Neural progenitor cell (in vitro differentiated cells): ENCODE data around the gene TMEM164. TPM values are rescaled to one million over a fixed set of nuclear protein-coding genes. Genes with fewer than 3 reads are reported as not detected.
A peak's percentile ranks its signal among the peaks of the same experiment; 100 is the strongest.

Experiments used
- DNase-seq: peaks from one replicate; pipeline ENCODE4 v3.0.0-alpha.2; 2016; ENCODE audit warnings: low spot score
- H2AFZ ChIP-seq: fragments of 200-600 bp; sonication (generic); replicated peaks from 2 replicates; pipeline ENCODE4 v1.6.1; 2016; ENCODE audit warnings: antibody characterized with exemption
- H3F3A ChIP-seq: fragments of 200-600 bp; sonication (generic); 2 replicates; pipeline ENCODE4 v1.6.1; 2016; ENCODE audit warnings: antibody characterized with exemption, low read depth
- H3K27ac ChIP-seq: fragments of 200-600 bp; sonication (generic); 2 replicates; pipeline ENCODE4 v1.5.1; 2016; ENCODE audit warnings: mild to moderate bottlenecking
- H3K27me3 ChIP-seq: fragments of 200-600 bp; sonication (generic); 2 replicates; pipeline ENCODE4 v1.6.1; 2016; ENCODE audit warnings: mild to moderate bottlenecking, moderate library complexity
- H3K36me3 ChIP-seq: fragments of 200-600 bp; sonication (generic); 2 replicates; pipeline ENCODE4 v1.5.1; 2016
- H3K4me1 ChIP-seq: fragments of 200-600 bp; sonication (generic); 2 replicates; pipeline ENCODE4 v1.6.1; 2016; ENCODE audit warnings: mixed run types
- H3K4me2 ChIP-seq: fragments of 200-600 bp; sonication (generic); 2 replicates; pipeline ENCODE4 v1.6.1; 2016
- H3K4me3 ChIP-seq: fragments of 200-600 bp; sonication (generic); 2 replicates; pipeline ENCODE4 v1.5.1; 2016
- H3K79me2 ChIP-seq: fragments of 200-600 bp; sonication (generic); 2 replicates; pipeline ENCODE4 v1.6.1; 2016; ENCODE audit warnings: low read depth
- H3K9ac ChIP-seq: fragments of 200-600 bp; sonication (generic); 2 replicates; pipeline ENCODE4 v1.6.1; 2016
- H3K9me3 ChIP-seq: fragments of 200-600 bp; sonication (generic); 2 replicates; pipeline ENCODE4 v1.5.1; 2016; ENCODE audit warnings: low read depth
- H4K20me1 ChIP-seq: fragments of 200-600 bp; sonication (generic); 2 replicates; pipeline ENCODE4 v1.6.1; 2016; ENCODE audit warnings: low read depth
- H3K27ac Mint-ChIP-seq: 3 replicates; pipeline ENCODE4 v1.8.0; 2021; ENCODE audit warnings: mixed read lengths
- H3K27me3 Mint-ChIP-seq: 2 replicates; pipeline ENCODE4 v1.8.0; 2022; ENCODE audit warnings: low read depth, mild to moderate bottlenecking, inconsistent platforms, moderate library complexity, mixed read lengths; ENCODE audit not compliant: insufficient read depth
- H3K36me3 Mint-ChIP-seq: 3 replicates; pipeline ENCODE4 v1.8.0; 2021; ENCODE audit warnings: mixed read lengths
- H3K4me1 Mint-ChIP-seq: 3 replicates; pipeline ENCODE4 v1.8.0; 2021; ENCODE audit warnings: mixed read lengths
- H3K4me3 Mint-ChIP-seq: 3 replicates; pipeline ENCODE4 v1.8.0; 2021; ENCODE audit warnings: mild to moderate bottlenecking, moderate library complexity, mixed read lengths
- H3K9me3 Mint-ChIP-seq: 3 replicates; pipeline ENCODE4 v1.8.0; 2020; ENCODE audit warnings: mixed read lengths
- EZH2 ChIP-seq: fragments of 200-600 bp; sonication (generic); IDR thresholded peaks from 2 replicates; pipeline ENCODE4 v1.6.1; 2017; ENCODE audit warnings: antibody characterized with exemption, mild to moderate bottlenecking, moderate library complexity
- EZH2phosphoT487 ChIP-seq: fragments of 200-600 bp; sonication (generic); IDR thresholded peaks from 2 replicates; pipeline ENCODE4 v1.6.1; 2017; ENCODE audit warnings: antibody characterized with exemption
- total RNA-seq: library from RNA; depleted of rRNA; stranded (reverse); fragments of >200 nt; gene quantifications from 2 replicates; pipeline ENCODE4 v1.2.3, GENCODE V29; 2015; ENCODE audit warnings: low replicate concordance
- TF ChIP-seq, protein P1 (sequence below): fragments of 200-600 bp; sonication (generic); IDR thresholded peaks from 2 replicates; pipeline ENCODE4 v1.5.1; 2017; ENCODE audit warnings: antibody characterized with exemption, mild to moderate bottlenecking

TMEM164 gene
- total RNA-seq, 1 donor from 2014 or later = 15.5 TPM

DNA sequence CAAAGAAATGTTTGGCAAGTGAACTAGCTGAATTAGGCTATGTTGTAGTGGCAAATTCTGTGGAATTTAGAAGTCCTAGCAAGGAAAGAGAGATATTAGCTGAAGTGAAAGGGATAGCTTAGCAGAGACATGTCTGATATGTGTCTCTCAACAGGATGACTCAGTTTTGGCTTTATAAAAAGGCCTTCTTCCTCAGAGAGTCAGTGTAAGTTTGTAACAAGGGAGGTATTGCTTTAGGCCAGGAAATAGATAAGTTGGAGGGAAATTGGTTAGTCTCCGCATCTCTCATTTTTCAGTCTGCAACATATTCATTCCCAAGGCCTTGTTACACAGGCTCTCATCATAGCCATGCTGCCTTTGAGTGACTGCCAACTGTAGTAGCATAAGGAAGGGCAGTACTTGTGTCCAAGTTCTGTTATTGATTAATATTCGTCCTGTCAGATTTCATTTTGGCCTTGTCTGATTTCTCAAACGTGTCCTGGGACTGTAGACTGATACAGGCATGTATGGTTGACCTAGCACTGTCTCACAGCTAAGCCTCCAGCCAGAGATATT, 4.0 kb downstream of the TMEM164 start:
- Histone ChIP-seq H2AFZ (no peak overlapping the region), H3K4me2 (no peak overlapping the region), H3F3A (no peaks in the 10 kb centered on the region), H3K4me1 (no peaks in the 10 kb centered on the region), H3K4me3 (no peak overlapping the region), H3K9me3 (no peaks in the 10 kb centered on the region), H3K79me2 (peaks cover 7% of the 10 kb centered on the region), H3K9ac (no peak overlapping the region), H3K36me3 (no peaks in the 10 kb centered on the region), H3K27ac (no peak overlapping the region), H3K27me3 (no peaks in the 10 kb centered on the region), H4K20me1 (peaks cover 12% of the 10 kb centered on the region)
- no peak for DNase-seq
- TF ChIP-seq EZH2phosphoT487 = no peak
- TF ChIP-seq, protein P1, sequence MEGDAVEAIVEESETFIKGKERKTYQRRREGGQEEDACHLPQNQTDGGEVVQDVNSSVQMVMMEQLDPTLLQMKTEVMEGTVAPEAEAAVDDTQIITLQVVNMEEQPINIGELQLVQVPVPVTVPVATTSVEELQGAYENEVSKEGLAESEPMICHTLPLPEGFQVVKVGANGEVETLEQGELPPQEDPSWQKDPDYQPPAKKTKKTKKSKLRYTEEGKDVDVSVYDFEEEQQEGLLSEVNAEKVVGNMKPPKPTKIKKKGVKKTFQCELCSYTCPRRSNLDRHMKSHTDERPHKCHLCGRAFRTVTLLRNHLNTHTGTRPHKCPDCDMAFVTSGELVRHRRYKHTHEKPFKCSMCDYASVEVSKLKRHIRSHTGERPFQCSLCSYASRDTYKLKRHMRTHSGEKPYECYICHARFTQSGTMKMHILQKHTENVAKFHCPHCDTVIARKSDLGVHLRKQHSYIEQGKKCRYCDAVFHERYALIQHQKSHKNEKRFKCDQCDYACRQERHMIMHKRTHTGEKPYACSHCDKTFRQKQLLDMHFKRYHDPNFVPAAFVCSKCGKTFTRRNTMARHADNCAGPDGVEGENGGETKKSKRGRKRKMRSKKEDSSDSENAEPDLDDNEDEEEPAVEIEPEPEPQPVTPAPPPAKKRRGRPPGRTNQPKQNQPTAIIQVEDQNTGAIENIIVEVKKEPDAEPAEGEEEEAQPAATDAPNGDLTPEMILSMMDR = no peak
- no peak for TF ChIP-seq EZH2
- Mint-ChIP-seq H3K4me1 (peaks cover 52% of the 10 kb centered on the region), H3K27ac (no peak overlapping the region), H3K4me3 (no peak overlapping the region), H3K9me3 (no peaks in the 10 kb centered on the region), H3K27me3 (peaks cover 5% of the 10 kb centered on the region), H3K36me3 (peaks cover 36% of the 10 kb centered on the region)

DNA sequence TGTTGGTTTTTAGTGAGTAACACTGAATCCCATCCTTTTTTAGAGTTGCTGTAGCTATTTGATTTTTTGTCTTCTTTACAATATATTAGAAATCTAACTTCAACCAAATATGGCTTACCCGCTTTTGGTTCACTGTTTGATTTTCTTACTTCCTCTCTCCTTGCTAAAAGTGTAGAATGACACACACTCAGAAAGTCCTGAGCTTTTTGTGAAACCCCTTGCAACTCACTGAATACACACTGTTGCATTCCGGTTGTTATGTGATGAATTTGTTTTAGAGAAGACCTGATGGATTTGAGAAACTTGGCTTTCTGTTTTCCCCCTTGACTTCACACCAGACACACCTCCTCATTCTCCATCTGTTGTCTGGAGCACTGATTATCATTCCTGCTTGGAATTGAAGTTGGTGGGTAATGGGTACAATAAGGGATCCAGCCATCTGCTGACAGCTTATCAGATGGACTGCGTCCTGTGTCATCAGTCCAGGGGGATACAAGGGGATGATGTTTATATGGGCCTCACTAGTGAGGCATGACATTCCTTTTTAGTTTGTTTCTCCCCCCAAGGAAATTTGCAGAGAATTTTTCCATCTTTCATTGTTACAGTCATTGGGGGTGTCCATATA, 5.2 kb downstream of the TMEM164 start:
- no peaks in the 10 kb centered on the region for H3K9me3 ChIP-seq
- H3K4me2 ChIP-seq = no peak overlapping the region
- no peaks in the 10 kb centered on the region for H3F3A ChIP-seq
- H3K27me3 ChIP-seq = no peaks in the 10 kb centered on the region
- no peak overlapping the region for H3K27ac ChIP-seq
- H3K36me3 ChIP-seq = no peaks in the 10 kb centered on the region
- no peak overlapping the region for H3K27ac Mint-ChIP-seq
- no peak for DNase-seq
- H3K4me1 ChIP-seq = no peaks in the 10 kb centered on the region
- no peak overlapping the region for H3K4me3 Mint-ChIP-seq
- peaks cover 12% of the 10 kb centered on the region for H4K20me1 ChIP-seq
- H3K9me3 Mint-ChIP-seq = no peaks in the 10 kb centered on the region
- H3K27me3 Mint-ChIP-seq = peaks cover 5% of the 10 kb centered on the region
- H2AFZ ChIP-seq = no peak overlapping the region
- H3K36me3 Mint-ChIP-seq = peaks cover 36% of the 10 kb centered on the region
- H3K4me1 Mint-ChIP-seq = peaks cover 52% of the 10 kb centered on the region
- no peak overlapping the region for H3K4me3 ChIP-seq
- TF ChIP-seq EZH2 (no peak), EZH2phosphoT487 (no peak)
- TF ChIP-seq, protein P1 = no peak
- peaks cover 7% of the 10 kb centered on the region for H3K79me2 ChIP-seq
- H3K9ac ChIP-seq = no peak overlapping the region

DNA sequence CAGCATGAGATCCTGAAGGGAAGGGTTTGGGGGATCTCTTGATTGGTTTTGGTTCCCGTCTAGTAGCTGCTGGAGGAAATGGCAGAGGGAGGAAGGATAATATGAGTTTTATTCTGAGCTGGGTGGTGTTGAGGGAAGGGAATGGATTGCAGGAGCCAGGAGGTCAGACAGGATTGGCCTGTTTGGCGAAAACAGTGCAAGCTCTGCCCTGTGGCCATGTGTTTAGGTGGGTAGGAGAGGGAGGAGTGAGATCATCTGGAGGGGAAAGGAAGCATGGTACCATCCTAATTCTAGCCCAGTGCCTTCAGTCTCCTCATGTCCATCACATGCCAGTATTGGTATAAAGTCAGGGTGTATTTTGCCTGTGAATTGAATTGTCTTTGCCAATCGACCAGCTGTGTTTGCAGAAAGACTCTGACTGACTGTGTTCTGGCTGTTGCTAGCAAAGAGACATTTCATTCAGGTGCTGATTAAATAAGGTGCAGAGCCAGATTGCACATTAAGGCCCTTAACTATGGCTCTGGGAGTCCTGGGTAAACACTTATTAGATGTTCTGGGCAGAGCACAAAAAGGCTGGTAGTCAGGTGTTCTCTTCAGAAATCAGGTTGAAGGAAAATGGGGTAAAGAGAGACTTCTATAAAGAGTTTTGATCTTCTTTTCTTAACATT, 10.0 kb downstream of the TMEM164 start:
- peak overlapping the region; percentile 3 for H3K4me3 Mint-ChIP-seq

More for the DNA sequence above, 10.0 kb downstream of the TMEM164 start:
- no peak overlapping the region for H3K4me3 ChIP-seq
- H3K9me3 ChIP-seq = no peaks in the 10 kb centered on the region
- H3K9ac ChIP-seq = no peak overlapping the region
- H3K4me2 ChIP-seq = no peak overlapping the region
- no peak for DNase-seq
- H3K4me1 ChIP-seq = no peaks in the 10 kb centered on the region
- H3K36me3 ChIP-seq = no peaks in the 10 kb centered on the region
- Mint-ChIP-seq H3K27me3 (no peaks in the 10 kb centered on the region), H3K4me1 (peaks cover 52% of the 10 kb centered on the region), H3K36me3 (peaks cover 30% of the 10 kb centered on the region), H3K27ac (no peak overlapping the region), H3K9me3 (no peaks in the 10 kb centered on the region)
- H3K27ac ChIP-seq = no peak overlapping the region
- no peak overlapping the region for H2AFZ ChIP-seq
- peaks cover 10% of the 10 kb centered on the region for H4K20me1 ChIP-seq
- no peaks in the 10 kb centered on the region for H3F3A ChIP-seq
- H3K79me2 ChIP-seq = no peaks in the 10 kb centered on the region
- no peak for TF ChIP-seq EZH2
- TF ChIP-seq, protein P1 = no peak
- TF ChIP-seq EZH2phosphoT487 = no peak
- H3K27me3 ChIP-seq = no peaks in the 10 kb centered on the region
